GM21423 (cell line): Measurements from ENCODE around the gene OR14I1.
A peak's percentile ranks its signal among the peaks of the same experiment; 100 is the strongest.

Source experiments
- ATAC-seq: cut with Tn5 transposase; IDR thresholded peaks from one replicate; pipeline ENCODE4 v1.9.1; 2021; ENCODE audit warnings: mild to moderate bottlenecking, moderate library complexity; ENCODE audit not compliant: unreplicated experiment

The OR14I1 gene

DNA sequence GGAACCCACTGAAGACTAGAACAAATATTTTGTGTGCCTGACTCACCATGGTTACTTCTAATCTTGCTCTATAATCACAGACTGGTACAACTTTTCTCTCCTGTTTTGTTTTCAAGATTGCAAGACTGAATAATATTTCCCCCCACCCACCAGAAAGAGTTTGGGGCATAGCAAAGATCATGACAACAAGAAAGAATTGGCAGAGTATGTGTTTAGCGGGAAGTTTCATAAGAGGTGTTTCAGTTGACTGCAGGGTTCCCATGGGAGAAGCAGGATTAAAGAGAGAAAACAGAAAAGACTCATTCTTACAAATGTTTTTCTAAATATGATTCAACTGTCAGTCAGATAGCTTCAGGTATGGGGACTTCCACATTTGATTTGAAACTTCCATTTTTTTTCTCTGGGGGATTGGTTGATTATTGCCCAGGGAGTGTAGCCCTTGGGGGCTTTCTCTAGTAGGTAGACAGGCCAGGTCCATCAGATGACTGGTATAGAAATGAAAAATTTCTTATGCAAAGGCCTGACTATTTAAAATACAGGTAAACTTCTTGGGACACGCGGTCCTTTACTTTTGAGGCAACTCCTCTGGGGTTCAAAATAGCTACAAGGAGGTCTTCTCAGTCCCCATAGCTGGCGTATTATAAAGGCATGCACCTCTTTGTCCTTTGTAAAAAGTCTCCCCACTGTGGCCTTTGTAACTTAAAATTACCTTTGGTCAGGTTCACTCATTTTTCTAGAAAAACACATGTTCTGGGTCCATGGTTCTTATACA, 13.9 kb downstream of the OR14I1 start:
- peak; percentile 76 for ATAC-seq

DNA sequence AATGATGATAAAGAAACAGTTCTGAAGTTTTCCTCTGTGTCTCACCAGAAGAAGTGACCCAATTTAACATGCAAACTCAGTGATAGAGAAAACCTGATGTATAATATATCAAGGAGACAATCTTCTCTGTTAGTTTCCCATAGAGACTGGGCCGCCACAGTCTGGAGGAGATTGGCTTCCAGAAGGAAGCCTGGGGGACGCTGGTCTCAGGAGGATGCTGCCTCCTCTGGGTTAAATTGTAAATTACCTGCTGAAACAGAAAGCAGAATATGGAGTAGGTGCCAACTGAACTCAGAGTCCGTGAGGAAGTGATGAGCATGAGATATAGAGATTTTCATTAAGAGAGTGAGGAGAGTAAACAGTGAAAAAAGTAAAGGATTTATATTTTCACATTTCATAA, 15.8 kb downstream of the OR14I1 start:
- ATAC-seq, result peak; percentile 72

DNA sequence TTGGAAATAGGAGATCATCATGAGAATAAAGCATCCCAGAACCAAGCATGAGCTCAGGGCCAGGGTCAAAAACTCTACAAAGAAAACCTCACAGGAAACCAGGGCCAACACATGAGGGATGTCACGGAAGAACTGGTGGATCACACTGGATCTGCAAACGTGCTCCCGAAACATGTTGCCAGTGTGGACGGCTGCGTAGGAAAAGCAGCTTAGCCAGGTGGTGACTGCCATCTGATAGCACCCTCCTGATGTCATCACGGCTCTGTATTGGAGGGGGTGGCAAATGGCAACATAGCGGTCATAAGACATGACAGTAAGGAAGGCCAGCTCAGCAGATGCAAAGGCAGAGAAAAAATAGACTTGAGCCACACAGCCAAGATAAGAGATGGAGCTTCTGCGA, 20.9 kb downstream of the OR14I1 start:
- no peak for ATAC-seq

DNA sequence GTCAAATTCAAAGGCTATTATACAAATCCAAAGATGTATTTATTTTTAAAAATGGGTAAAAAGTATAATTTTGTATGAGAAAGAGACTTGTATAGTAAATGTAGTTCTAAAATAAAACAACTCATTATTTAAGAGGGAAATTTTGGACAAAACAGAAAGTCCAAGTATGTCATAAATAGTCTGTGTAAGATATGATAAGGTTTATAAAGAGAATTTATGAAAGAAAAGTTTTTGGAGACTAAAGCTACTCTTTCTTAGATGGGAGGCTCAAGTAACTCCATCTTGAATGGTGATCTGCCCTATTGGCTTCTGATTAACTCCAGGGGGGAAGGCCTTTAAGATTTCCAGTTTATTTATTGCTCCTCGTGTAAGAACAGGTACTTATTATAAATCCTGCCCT, 32.6 kb downstream of the OR14I1 start:
- ATAC-seq, result no peak

DNA sequence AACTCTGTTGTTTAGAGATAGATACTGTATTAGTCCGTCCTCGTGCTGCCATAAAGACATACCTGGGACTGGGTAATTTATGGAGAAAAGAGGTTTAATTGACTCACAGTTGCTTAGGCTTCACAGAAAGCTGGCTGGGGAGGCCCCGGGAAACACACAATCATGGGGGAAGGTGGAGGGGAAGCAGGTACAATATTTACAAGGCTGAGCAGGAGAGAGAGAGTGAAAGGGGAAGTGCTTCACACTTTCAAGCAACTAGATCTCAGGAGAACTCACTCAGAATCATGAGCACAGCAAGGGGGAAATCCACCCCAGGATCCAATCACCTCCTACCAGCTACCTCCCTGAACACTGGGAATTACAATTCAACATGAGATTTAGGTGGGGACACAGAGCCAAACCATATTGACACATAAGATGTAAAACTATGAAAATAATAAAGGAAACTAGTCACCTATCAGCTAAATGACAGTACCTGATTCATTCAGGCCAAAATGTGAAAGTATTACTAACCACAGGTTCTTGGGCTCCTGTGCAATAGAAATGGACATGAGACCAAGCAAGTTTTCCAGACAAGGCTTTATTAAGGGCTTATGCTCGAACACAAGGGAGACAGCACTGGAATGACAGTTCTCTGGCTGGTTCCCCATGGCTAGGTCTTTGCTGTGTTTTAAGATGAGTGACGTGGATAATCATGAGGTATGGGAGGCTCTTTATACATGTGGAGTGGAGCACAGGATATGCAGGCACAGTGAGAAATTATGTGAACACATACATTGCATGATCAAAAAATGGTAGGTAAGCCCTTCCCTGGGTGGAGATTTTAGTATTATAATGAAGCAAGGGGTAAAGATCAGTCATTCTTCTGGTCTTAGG, 38.9 kb downstream of the OR14I1 start:
- peak; percentile 98 for ATAC-seq

DNA sequence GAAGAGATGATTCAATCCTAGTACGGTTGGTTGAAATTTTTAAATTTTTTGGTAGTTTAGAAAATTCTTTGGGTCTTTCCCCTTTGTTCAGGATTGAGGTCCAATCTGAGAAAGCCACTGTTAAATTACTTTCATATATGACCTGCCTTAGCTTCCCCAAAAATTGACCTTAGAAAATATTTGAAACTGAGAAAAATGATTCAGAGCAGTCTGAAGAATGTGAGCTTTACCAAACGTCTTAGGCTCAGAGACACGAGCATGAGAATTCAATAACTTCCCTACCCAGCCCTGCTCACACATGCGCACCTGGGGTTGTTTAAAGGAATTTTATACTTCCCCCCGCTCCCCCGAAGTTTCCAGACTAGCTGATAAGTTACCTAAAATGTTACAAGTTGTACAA, 45.8 kb downstream of the OR14I1 start:
- ATAC-seq, result peak; percentile 69

DNA sequence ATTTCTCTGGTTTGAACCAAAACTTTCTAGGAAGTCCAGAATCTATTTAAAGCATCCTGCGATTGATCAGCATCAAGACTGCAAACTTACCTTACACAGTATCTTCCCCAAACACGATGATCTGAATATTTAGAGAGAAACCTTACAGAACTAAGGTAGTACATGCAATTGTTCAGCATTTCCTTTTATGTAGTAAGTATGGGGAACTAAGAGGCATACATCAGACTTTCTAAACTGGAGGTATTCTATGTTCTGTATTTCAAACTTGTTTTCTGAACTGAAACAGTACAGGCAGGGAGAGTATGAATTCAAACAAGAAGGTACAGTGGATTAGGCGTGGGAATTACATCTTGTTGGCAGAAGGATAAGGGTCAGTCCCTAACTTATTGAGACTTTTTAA, 47.2 kb downstream of the OR14I1 start, which contains the start of gene OR2T27:
OR2T27 (minus strand) TSS at position 175 of the 400 bp plus-strand sequence. CDS start 4,644 bp downstream, outside the sequence.
- ATAC-seq, result peak; percentile 44
